Stimulated activated CD4-positive, alpha-beta T cell treated with anti-CD3 and anti-CD28 coated beads, Interleukin-15, amount 100 ng/mL, for 1 hour (primary cell): ENCODE results near the gene SGCD.

Experiments
- DNase-seq, 2 donors: peaks; one replicate each; pipeline ENCODE4 v3.0.0-alpha.2; 2020; ENCODE audit warnings: low read depth in 1 of 2, low spot score in 1 of 2

SGCD gene

DNA sequence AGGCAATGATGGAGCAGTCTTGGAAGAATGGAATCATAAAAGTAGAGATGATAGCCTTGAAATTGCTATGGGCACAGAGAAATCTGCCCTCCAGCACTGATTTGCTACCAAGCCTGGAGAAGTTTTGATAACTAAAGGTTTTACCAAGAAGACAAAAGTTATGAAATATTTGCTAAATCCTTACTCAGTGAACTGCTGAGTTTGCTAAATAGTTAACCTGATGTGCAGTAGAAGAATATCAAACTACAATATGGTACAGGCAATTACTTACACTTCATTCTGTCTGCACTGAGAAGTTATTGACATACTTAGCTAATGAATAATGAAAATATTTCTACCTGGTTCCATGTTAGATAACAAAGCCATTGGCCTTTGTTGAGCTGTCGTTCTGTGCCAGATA is 124.5 kb downstream of the SGCD start:
- no peak for DNase-seq

GRCh38 chr5:156456857-156457256 is 129.9 kb downstream of the SGCD start:
- no peak for DNase-seq

- DNase-seq: no peak
Measured at GRCh38 chr5:156459812-156460385, 132.9 kb downstream of the SGCD start.

- no peak for DNase-seq
Measured at GRCh38 chr5:156460471-156460870, 133.5 kb downstream of the SGCD start.

- DNase-seq: no peak
Measured at GRCh38 chr5:156466871-156467270, 139.9 kb downstream of the SGCD start.

DNA sequence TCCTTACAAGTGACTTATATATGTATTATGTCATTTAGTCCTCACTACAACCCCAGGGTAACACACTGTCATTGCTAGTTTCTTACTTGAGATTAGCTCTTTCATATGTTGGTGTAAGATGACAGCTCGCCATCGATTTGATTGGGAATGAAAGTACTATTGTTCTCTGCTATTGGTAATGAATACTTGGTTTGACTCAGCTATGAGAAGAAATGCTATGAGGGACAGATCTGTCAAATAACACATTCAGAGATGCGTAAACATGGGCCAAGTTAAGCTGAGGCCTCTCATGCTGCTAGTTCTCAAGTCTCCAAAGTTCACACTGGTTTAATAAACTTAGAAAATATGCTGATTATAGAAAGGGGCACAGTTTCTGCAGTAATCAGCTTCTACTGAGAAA is 142.7 kb downstream of the SGCD start:
- DNase-seq: no peak

GRCh38 chr5:156471893-156472292 is 144.9 kb downstream of the SGCD start:
- DNase-seq: no peak

- DNase-seq: no peak
Measured at GRCh38 chr5:156473269-156473908, 146.4 kb downstream of the SGCD start.

DNA sequence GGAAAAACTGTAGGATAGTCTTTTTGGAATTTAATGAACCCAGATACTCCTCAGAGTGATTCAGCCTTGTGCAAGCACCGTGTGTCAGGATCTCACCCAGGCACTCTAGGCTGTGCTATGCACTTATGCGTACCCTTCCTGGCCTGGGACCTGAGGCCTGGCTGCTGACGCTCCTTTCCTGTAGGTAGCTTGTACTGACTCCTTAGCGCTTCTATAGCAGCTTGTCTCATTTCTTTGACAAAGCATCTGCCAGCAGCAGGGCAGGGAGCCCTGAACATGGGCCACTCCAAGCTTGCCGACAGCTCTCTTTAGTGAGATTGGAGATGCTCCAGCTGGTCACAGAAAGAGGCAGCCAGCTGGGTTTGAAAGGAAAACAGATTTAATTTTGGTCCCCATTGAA is 147.3 kb downstream of the SGCD start:
- DNase-seq: no peak

DNA sequence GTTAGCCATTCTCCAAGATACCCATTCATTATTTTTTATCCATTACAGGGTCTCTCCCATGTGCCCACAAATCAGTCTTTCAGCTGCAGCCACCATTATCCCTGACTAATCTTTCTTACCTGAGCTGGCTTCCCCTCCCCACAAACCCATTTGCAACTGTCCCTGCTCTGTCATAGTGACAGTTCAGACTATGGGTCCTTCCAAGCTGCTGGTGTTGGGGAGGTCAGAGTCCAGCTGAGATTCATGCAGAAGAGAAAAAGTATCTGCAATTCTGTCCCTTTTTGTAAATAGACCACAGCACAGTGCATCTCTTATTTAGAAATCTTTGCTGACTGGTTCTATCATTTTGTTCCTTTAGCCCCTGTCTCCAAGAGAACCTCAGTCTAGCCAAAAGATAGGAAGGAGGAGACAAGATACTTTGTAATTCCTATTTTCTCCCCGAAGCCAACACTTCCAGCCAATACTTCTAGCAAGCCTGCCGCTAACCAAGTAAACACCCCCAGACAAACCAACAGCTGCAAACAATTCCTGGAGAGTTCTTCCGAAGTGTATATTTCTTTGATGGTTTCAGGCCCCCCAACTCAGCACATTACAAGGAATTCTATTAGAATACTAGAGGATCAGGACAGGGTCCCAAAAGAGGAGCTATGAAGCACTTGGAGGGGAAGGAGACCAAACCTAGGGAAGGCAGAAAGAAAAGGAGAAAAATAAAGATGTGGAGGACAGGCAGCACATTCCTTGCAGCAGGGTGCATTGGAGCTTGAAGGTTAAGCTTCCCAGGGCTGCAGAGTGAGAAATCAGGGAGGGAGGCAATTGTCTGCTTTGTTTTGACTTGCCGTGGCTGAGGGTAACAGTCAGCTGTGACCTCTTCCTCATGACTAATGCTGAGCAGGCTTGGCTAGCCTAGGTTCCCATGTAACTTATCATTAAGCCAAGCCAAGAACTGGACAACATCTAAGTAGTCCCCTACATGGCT is 148.5 kb downstream of the SGCD start:
- DNase-seq: no peak

DNA sequence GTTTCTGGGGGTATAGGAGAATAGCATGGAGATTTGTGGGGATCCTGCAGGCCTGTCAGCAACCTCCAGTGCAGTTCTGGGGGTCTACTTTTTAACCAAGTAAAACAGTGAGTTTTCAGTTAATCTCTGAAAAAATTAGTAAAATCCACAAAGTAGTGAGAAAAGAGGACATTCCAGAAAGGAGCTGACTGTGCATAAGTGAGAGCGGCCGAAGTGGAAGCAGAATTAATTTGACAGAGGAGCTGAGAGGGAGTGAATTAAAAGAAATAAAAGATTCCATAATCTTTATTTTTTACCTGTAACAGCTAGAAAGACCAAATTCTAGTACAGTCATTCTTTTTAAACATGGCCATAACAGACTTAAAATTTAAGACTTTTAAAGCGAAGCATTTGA is 149.2 kb downstream of the SGCD start:
- DNase-seq: no peak

- no peak for DNase-seq
Measured at GRCh38 chr5:156476678-156477077, 149.7 kb downstream of the SGCD start.

DNA sequence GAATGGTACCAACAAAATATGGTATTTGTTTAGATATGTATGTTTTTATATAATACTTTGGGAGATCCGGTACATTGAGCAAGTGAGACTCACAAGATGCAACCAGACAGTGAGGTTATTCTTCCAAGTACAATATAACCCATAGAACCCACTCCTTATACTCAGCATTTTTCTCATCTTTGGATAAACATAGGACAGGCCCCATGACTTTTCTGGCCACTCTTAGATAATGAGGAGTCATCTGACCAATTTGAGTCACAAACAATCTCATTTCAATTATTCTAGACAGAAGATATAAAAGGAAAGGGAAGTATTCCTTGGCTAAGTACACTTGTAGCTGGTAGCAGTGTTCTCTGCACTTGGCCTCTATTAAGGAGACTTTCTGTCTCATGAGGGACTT is 150.2 kb downstream of the SGCD start:
- no peak for DNase-seq

DNA sequence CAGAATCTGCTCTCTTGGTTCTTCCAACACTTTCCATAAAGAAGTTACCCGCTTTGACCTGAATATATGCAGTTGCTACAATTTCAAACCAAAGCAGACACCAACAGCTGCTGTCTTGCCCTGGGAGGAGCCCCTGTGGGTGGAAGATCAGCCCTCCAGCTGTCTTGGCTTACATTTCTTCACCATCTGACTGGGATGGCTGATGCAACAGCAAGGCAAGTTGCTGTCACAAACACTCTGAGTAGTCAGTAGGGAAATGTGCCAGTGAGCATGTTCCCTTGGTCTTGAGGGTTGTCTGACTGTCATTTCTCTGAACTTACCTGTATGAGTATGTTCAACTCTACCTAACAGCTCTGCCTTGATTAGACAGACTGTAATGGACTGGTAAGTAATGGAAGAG is 152.9 kb downstream of the SGCD start:
- no peak for DNase-seq

DNA sequence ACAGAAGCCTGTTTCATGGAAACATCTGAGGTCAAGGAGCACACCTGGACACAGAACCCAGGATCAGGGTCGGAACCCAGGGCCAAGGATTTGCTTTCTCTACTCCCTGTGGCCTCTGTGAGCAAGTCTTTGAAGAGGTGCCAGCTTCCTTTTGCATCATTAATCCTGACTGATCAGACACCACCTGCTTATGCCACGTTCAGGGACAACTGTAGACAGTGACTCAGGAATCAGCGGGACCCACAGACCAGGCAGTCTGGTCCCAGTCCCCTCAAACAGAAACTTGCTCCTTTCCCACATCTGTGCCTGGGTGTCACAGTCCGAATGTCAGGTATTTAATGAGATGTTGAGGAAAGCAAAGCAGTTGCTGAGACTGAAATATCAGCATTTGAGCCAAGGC is 154.8 kb downstream of the SGCD start:
- no peak for DNase-seq

DNA sequence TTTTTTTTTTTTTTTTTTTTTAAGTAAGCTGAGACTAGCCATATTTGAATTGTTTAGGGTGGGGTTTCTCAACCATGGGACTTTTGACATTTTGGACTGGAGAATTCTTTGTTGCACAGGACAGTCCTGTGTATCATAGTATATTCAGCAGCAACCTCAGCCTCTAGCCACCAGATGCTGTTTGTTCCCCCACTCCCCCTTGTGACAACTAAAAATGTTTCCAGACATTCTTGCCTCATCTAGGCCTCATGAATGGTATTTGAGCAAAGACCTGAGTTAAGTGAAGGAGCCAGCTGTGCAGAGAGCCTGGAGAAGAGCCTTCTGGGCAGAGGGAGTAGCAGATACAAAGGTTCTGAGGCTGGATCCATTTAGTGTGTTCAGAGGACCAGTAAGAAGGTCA is 155.9 kb downstream of the SGCD start:
- no peak for DNase-seq

GRCh38 chr5:156486394-156487238 is 159.7 kb downstream of the SGCD start:
- no peak for DNase-seq

GRCh38 chr5:156491766-156492165 is 164.8 kb downstream of the SGCD start:
- DNase-seq: no peak

- no peak for DNase-seq
Measured at GRCh38 chr5:156496291-156496690, 169.3 kb downstream of the SGCD start.

DNA sequence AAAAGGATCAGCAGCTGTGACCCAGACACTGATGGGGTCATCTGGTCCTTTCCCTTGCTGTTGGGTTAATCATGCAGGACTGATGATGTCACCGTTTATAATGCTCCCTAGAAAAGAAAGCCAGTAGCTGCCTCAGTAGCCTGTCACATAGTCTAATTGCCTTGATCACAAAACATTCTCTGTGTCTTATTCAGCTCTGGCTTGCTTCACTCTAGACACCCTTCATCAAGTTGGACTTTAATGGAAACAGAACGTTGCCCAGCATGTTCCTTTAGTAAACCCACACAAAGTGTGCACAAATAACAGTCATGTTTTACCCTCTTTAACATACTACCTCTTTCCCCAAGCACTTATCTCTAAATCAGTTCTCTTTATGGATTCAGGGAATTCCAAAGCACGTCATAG is 170.8 kb downstream of the SGCD start:
- DNase-seq: no peak

- no peak for DNase-seq
Measured at GRCh38 chr5:156498226-156498980, 171.4 kb downstream of the SGCD start.
